ENCODE results near the gene DCLRE1B.

The DCLRE1B gene

DNA sequence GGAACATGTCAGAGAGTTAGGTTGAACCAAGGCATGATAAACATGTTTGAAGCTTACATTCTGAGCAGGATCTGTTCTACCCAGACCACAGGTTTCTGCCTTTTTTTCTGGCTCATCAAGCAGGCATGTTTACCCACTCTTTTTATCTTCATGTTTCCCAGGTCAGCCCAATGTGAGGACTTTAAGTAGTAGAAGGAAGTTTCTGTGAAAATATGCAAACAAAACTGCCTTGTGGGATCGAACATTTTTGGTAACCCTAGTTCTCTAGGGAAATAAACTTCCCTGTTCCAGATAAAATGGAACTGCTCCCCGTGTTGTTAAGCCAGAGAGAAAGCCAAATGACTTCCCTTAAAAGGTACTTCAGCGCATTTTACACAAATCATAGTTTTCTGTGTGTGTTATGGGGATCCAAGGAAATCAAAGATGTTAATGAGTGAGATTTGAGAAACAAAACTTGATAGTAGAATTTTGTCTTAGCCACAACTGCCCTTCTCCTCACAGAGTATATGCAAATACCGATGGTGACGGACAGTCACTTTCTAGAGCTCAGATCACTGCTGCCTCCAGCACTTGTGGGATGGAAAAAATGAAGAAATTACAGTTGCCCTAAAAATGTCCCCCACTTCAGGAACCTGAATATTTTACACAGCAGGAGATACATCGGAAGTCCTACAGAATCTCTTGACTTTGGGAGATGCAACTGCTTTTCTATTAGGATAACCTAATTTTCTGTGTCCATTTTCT lies 23.2 kb downstream of the DCLRE1B start:
- no peak for TF ChIP-seq GATA3 (IDR thresholded peaks at IDR 0.05; ENCODE audit: low read depth, low read length)

DNA sequence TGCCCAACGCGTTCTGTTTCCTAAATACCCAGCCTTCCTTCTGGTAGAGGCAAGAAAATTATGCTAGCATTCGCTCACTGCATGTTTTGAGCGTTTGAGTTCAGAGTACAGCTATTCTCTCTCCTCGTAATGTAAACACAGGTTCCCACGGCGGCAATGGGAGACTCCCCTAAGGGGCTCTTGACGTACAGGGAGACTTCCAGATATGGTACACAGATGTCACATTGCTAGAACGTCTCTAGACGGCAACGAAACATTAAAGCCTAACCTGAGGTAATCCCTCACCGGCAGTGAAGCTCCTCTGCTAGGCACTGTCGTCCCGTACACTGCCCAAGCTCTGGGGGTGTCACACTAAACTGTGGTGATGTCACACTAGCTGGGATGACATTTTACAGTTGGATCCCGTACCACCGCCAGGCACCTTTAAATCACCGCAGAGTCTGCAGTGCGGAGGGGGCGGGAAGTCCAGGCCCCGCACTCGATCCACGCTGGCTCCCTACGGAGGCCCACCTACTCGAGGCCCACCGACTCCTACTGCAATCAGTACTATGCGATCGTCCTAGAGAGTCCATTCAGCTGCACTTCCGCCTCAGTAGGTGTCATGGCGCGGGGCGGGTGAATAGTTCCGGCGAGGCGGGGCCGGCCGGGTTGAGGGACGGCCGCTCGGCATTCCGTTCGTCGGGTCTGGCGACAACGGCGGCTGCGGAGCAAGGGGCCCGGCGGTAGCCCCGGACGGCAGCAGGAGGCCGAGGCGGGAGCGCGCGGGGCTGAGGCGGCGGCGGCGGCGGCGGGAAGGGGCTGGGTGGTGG lies 24.0 kb downstream of the DCLRE1B start, which contains the start of gene HIPK1:
Gene HIPK1 (plus strand): TSS at position 384 of the 809 bp plus-strand sequence.
- TF ChIP-seq GATA2 (IDR thresholded peaks at IDR 0.05; ENCODE audit: low read depth, low read length) (peak; percentile 29; the same call in 1 of the 2 replicates), GATA3 (IDR thresholded peaks at IDR 0.05; ENCODE audit: low read depth, low read length) (no peak)

DNA sequence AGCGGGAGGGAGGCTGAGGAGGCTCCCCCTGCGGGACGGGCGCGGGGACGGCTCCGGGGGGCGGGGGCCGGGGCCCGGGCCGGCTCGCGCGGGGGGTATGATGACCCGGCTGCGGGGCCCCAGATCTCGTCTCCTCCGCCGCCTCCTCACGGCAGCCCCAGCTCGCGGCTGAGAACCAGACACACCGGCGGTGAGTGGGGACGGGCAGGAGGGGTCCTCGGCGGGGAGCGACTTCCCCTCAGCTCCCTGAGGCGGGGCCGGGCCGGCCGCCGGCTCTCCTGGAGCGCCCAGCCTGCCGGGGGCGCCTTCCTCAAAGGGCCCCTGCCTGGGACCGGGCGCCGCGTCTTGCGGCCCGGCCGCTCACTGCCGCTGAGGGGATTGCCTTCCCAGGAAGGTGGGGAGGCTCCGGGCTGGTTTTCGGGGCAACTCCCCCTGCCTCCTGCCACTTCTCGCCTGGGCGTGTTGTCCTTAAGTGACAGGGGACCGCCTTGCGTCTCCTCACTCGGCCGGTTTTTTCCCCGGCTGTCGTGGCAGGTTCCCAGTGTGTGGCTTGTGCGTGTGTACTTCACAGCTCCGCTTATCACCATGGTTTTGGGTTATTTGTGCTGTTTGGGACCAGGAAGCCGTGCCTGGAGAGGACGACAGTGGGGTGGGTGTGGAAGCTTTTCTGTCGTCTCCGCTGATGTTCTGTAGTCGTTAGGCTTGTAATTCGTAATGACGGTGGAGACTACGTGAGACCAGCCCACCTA lies 24.8 kb downstream of the DCLRE1B start:
- TF ChIP-seq GATA3 (IDR thresholded peaks at IDR 0.05; ENCODE audit: low read depth, low read length): no peak

DNA sequence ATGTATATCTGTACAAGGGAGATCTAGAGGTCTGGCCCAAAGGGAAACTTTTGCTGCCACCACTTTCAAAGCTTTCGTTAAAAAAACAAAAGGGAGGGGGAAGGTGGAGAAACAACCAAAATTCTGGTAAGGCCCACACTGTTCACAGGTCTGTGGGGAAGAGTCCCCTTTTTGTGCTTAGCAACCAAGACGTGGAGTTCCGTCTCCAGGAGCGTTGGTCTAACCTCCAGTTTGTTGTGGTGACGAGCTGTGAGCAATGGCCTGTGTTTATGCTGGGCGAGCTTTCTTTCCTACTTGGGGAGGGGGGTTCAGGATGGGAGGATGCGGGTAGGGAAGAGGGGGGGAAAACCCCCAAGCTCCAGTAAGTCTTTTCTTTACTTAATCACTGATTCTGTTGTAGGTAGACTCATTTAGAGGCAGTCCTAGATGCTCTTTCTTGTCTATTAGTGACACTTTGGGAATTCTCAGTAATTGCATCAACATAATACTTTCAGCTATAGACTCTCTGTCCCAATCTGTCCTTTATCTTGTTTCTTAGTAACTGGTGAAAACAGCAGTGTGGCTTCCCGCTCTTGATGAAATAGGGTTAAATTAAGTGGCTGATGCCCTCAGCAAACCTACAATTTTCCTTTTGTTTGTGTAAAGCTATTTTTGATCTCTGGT lies 25.5 kb downstream of the DCLRE1B start:
- TF ChIP-seq GATA3 (IDR thresholded peaks at IDR 0.05; ENCODE audit: low read depth, low read length): no peak
- TF ChIP-seq GATA2 (IDR thresholded peaks at IDR 0.05; ENCODE audit: low read depth, low read length): no peak

DNA sequence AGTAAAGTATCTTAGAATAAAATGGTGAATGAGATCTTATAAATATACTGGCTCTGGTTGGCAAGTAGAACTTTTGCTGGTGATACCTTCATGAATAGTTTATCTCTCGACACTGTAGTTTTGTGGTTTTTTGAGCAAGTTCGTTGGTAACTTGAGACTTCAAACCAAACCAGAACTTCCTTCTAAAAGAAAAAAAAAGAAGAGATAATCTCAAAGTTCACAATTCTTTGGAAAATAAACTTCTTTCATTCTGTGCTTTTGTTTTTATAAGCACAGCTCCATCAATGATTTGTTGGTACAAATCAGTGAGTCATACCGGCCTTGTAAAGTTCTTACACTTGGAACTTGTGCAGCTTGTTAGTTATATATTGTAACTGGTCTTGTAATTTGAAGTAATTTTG lies 26.3 kb downstream of the DCLRE1B start:
- no peak for TF ChIP-seq GATA3 (IDR thresholded peaks at IDR 0.05; ENCODE audit: low read depth, low read length)

DNA sequence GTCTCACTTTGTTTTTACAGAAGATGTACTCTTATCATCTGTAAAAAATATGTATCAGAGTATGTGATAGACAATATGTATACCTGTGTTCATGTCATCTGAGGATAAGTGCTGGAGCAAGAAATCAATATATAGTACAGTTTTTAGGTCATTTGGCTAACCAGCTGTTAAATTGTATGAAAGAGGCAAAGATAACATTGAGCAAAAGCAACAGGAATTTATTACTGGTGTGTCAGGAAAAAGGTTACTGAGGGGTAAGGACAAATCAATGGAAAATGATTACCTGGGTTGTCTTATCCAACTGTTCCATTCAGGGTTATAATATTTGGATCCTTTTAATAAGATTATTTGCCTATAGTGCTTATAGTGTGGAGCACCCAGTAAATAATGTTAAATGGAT lies 28.9 kb downstream of the DCLRE1B start:
- TF ChIP-seq GATA3 (IDR thresholded peaks at IDR 0.05; ENCODE audit: low read depth, low read length): no peak
- TF ChIP-seq GATA2 (IDR thresholded peaks at IDR 0.05; ENCODE audit: low read depth, low read length): no peak

DNA sequence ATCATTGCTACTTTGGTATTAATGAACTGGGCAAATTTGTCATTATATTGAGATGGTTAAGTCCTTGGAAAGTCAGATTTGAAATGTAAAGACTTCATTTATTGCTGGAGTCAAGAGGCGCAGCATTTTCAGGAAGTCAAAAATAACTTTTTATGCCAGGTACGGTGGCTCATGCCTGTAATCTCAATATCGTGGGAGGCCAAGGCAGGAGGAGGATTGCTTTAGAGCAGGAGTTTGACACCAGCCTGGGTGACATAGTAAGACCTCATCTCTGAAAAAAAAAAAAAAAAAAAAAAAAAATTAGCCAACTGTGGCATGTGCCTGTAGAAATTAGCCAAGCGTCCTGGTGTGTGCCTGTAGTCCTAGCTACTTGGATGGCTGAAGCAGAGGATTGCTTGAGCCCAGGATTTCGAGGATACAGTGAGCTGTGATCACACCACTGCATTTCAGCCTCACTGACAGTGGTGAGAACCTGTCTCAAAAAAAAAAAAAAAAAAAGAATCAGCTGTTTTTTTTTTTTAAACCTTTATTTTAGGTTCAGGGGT lies 29.5 kb downstream of the DCLRE1B start:
- no peak for TF ChIP-seq GATA3 (IDR thresholded peaks at IDR 0.05; ENCODE audit: low read depth, low read length)

DNA sequence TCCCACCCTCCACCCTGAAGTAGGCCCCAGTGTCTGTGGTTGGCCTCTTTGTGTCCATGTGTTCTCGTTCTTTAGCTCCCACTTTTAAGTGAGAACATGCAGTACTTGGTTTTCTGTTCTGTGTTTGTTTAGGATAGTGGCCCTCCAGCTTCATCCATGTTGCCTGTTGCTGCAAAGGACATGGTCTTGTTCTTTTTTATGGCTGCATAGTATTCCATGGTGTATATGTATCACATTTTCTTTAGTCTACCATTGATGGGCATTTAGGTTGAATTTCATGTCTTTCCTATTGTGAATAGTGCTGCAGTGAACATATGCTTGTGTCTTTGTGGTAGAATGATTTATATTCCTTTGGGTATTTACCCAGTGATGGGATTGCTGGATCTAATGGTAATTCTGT lies 30.1 kb downstream of the DCLRE1B start:
- TF ChIP-seq GATA3 (IDR thresholded peaks at IDR 0.05; ENCODE audit: low read depth, low read length) (no peak), GATA2 (IDR thresholded peaks at IDR 0.05; ENCODE audit: low read depth, low read length) (no peak)

DNA sequence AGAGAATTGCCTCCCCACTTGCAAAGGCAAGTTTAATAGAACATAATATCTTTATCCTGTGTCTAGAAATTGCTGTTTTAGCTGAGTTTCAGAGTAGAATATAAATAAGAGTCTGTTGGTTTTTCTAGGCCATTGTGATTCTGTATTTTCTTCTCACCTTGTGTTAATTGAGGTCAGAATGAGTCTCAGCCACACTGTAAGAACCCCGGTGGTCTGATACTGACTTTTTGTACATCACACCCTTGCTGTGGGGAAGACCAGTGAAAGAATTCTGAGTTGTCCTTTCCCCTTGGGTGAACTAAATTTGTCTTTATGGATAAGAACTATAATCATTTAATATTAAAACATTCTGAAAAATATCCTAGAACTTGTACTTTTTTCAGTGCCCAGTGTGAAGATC lies 30.8 kb downstream of the DCLRE1B start:
- no peak for TF ChIP-seq GATA2 (IDR thresholded peaks at IDR 0.05; ENCODE audit: low read depth, low read length)
- no peak for TF ChIP-seq GATA3 (IDR thresholded peaks at IDR 0.05; ENCODE audit: low read depth, low read length)

DNA sequence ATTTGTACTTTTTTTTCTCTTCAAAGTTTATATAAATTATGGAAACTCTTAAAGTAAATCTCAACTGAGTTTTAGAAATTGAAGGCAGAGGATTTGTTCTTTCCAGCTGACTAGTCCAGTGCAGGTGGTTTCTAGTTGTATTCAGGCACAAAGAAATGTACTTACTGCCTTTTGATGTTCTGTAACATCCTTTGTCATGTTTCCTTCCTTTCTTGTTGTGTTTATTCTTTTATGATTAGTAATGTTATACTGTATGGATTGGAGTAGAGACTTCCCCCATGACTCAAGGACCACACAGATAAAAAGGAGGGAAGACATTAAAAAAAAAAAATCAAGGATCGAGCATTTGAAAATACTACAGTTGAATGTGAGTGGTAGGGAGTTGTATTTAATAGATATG lies 32.0 kb downstream of the DCLRE1B start:
- TF ChIP-seq GATA2 (IDR thresholded peaks at IDR 0.05; ENCODE audit: low read depth, low read length) (no peak), GATA3 (IDR thresholded peaks at IDR 0.05; ENCODE audit: low read depth, low read length) (no peak)

DNA sequence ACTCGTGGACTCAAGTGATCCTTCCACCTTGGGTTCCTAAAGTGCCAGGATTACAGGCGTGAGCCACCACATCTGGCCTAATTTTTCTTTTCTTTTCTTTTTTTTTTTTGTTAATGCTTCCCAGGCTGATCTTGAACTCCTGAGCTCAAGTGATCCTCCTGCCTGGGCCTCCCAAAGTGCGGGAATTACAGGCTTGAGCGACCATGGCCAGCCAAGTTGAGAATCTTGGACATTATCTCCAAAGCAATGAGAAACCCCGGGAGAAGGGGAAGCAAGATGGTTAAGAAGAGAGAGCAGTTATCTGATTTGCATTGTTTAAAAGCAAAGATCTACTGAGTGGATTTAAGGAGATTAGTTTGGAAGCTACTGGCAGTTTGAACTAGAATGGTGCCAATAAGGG lies 33.1 kb downstream of the DCLRE1B start:
- TF ChIP-seq GATA3 (IDR thresholded peaks at IDR 0.05; ENCODE audit: low read depth, low read length) (no peak), GATA2 (IDR thresholded peaks at IDR 0.05; ENCODE audit: low read depth, low read length) (no peak)

DNA sequence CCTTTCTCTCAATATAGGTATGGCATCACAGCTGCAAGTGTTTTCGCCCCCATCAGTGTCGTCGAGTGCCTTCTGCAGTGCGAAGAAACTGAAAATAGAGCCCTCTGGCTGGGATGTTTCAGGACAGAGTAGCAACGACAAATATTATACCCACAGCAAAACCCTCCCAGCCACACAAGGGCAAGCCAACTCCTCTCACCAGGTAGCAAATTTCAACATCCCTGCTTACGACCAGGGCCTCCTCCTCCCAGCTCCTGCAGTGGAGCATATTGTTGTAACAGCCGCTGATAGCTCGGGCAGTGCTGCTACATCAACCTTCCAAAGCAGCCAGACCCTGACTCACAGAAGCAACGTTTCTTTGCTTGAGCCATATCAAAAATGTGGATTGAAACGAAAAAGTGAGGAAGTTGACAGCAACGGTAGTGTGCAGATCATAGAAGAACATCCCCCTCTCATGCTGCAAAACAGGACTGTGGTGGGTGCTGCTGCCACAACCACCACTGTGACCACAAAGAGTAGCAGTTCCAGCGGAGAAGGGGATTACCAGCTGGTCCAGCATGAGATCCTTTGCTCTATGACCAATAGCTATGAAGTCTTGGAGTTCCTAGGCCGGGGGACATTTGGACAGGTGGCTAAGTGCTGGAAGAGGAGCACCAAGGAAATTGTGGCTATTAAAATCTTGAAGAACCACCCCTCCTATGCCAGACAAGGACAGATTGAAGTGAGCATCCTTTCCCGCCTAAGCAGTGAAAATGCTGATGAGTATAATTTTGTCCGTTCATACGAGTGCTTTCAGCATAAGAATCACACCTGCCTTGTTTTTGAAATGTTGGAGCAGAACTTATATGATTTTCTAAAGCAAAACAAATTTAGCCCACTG lies 35.5 kb downstream of the DCLRE1B start:
- no peak for TF ChIP-seq GATA3 (IDR thresholded peaks at IDR 0.05; ENCODE audit: low read depth, low read length)
- no peak for TF ChIP-seq GATA2 (IDR thresholded peaks at IDR 0.05; ENCODE audit: low read depth, low read length)

DNA sequence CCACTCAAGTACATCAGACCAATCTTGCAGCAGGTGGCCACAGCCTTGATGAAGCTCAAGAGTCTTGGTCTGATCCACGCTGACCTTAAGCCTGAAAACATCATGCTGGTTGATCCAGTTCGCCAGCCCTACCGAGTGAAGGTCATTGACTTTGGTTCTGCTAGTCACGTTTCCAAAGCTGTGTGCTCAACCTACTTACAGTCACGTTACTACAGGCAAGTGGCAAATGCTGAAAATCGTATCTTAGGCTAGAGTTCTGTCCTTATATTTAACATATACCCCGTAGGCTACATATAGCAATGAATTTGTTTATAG lies 36.1 kb downstream of the DCLRE1B start:
- TF ChIP-seq GATA3 (IDR thresholded peaks at IDR 0.05; ENCODE audit: low read depth, low read length) (no peak), GATA2 (IDR thresholded peaks at IDR 0.05; ENCODE audit: low read depth, low read length) (no peak)

Measured in SH-SY5Y (cell line).